ENCODE results near the gene BEND3. TPM values are rescaled to one million over a fixed set of nuclear protein-coding genes. Genes with fewer than 3 reads are reported as not detected.

Gene BEND3
- total RNA-seq, 1 experiment from 2014 or later = 70.2 TPM

- Histone ChIP-seq H3K27me3 (ENCODE audit: insufficient read depth, low read length) (no peaks in the 10 kb centered on the region), H4K8ac (replicated peaks; ENCODE audit: insufficient read length, low read depth, low read length) (no peak overlapping the region), H3K4me1 (ENCODE audit: insufficient read depth, low read length) (0 out of 2 replicates have a peak, but pooled peaks cover 2% of the 10 kb centered on the region), H2BK5ac (ENCODE audit: insufficient read length, low read length) (no peak overlapping the region), H3K4ac (ENCODE audit: low read depth, low read length) (no peak overlapping the region), H3K18ac (ENCODE audit: insufficient read length, low read depth, low read length) (no peak overlapping the region), H3K23me2 (ENCODE audit: insufficient read length, low read depth, low read length, poor library complexity, severe bottlenecking) (no peaks in the 10 kb centered on the region), H3K14ac (ENCODE audit: insufficient read depth, low read length) (no peak overlapping the region), H3K9ac (ENCODE audit: extremely low read depth, insufficient read length, low read length) (no peak overlapping the region), H2AFZ (ENCODE audit: low read length) (no peak overlapping the region), H4K91ac (ENCODE audit: insufficient read length, low read depth, low read length) (no peak overlapping the region), H2BK120ac (ENCODE audit: low read depth, low read length, poor library complexity, severe bottlenecking) (no peak overlapping the region), H3T11ph (ENCODE audit: low read length) (no peak overlapping the region), H3K27ac (ENCODE audit: insufficient read length, low read depth, low read length) (no peak overlapping the region), H3K9me3 (ENCODE audit: control insufficient read depth, low read depth, low read length) (no peaks in the 10 kb centered on the region), H3K79me1 (ENCODE audit: insufficient read depth, low read depth, low read length, poor library complexity, severe bottlenecking) (no peaks in the 10 kb centered on the region), H2BK12ac (ENCODE audit: insufficient read length, low read depth, low read length) (no peak overlapping the region), H2BK15ac (ENCODE audit: low read depth, low read length) (no peak overlapping the region), H3K23ac (ENCODE audit: insufficient read length, low read depth, low read length) (no peak overlapping the region), H3K56ac (ENCODE audit: insufficient read length, low read depth, low read length) (no peak overlapping the region), H3K79me2 (ENCODE audit: insufficient read depth, low read length) (no peaks in the 10 kb centered on the region; the same call in 1 of the 2 replicates), H2BK20ac (ENCODE audit: low read depth, low read length, poor library complexity, severe bottlenecking) (no peak overlapping the region), H2AK5ac (ENCODE audit: insufficient read length, low read length) (no peak overlapping the region), H4K5ac (ENCODE audit: insufficient read length, low read depth, low read length) (no peak overlapping the region), H3K4me2 (ENCODE audit: insufficient read depth, insufficient read length, low read length) (no peak overlapping the region), H4K20me1 (ENCODE audit: control insufficient read depth, insufficient read depth, insufficient read length) (no peaks in the 10 kb centered on the region)
- H3K27me3 Mint-ChIP-seq (ENCODE audit: low read depth) = no peaks in the 10 kb centered on the region
- H3K9me3 Mint-ChIP-seq = peaks cover 6% of the 10 kb centered on the region in 2 experiments; a peak in 3 of 5 replicates
- no peak for DNase-seq
- H3K36me3 Mint-ChIP-seq (ENCODE audit: insufficient read depth in 1 of 3, low read depth in 3 of 3) = peaks cover 37 to 86% (median 80%) of the 10 kb centered on the region in 3 experiments
- no peak overlapping the region for H3K4me3 Mint-ChIP-seq
- H3K27ac Mint-ChIP-seq = no peak overlapping the region
- TF ChIP-seq CTCF (conservative IDR thresholded peaks at IDR 0.05) = no peak
- WGBS (ENCODE audit: extremely low coverage, insufficient read length, low lambda C conversion rate) = no CpG with 5 or more reads among the region's 10 CpGs
- H3K4me1 Mint-ChIP-seq = peaks cover 12 to 15% of the 10 kb centered on the region in 2 experiments
Measured at GRCh38 chr6:107083047-107083768, 32.1 kb downstream of the BEND3 start.

Data from H9 (cell line).